ENCODE measurements around the gene PYM1.
A peak's percentile ranks its signal among the peaks of the same experiment; 100 is the strongest.

The PYM1 gene

DNA sequence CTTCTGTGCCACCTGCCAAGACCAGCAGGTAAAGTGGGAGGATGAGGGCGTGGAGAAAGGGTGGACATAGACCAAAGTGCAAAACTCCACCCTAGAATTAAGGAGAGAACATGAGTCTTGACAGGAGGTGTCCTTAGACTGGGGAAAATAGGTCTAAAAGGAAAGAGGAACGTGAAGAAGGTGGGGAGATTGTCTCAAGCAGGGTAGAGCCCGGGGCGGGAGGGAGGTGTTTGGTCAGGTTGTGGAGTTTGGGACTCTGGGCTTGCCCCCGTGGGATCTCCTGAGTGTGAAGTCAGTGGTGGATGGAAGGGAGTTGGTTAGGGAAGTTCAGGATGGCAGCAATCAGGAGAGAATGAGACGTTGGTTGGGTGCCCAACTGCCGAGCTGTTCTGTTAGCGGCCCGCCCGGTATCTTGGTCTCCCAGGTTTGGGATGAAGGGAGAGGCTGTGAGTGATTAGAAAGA, 3.7 kb upstream of the PYM1 start:
- TF ChIP-seq, protein P1, sequence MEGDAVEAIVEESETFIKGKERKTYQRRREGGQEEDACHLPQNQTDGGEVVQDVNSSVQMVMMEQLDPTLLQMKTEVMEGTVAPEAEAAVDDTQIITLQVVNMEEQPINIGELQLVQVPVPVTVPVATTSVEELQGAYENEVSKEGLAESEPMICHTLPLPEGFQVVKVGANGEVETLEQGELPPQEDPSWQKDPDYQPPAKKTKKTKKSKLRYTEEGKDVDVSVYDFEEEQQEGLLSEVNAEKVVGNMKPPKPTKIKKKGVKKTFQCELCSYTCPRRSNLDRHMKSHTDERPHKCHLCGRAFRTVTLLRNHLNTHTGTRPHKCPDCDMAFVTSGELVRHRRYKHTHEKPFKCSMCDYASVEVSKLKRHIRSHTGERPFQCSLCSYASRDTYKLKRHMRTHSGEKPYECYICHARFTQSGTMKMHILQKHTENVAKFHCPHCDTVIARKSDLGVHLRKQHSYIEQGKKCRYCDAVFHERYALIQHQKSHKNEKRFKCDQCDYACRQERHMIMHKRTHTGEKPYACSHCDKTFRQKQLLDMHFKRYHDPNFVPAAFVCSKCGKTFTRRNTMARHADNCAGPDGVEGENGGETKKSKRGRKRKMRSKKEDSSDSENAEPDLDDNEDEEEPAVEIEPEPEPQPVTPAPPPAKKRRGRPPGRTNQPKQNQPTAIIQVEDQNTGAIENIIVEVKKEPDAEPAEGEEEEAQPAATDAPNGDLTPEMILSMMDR (conservative IDR thresholded peaks at IDR 0.05; ENCODE audit: low read length) = no peak
- no peak for TF ChIP-seq EZH2phosphoT487 (IDR thresholded peaks at IDR 0.05; ENCODE audit: borderline replicate concordance)
- Histone ChIP-seq H3K9me2 (replicated peaks; ENCODE audit: low read depth, low read length) (no peaks in the 10 kb centered on the region), H3K4me1 (ENCODE audit: insufficient read depth, low read length, poor library complexity, severe bottlenecking) (peaks cover 49% of the 10 kb centered on the region), H3K4me3 (ENCODE audit: low read length, poor library complexity, severe bottlenecking) (peak overlapping the region; percentile 84), H3F3A (ENCODE audit: low read depth) (peaks cover 22% of the 10 kb centered on the region), H3K9me3 (ENCODE audit: insufficient read depth, low read depth, low read length) (no peaks in the 10 kb centered on the region), H3K27me3 (ENCODE audit: insufficient read depth, low read length, poor library complexity, severe bottlenecking) (no peaks in the 10 kb centered on the region), H2AFZ (ENCODE audit: low read length) (peak overlapping the region; percentile 41), H3K9ac (ENCODE audit: low read depth, low read length, poor library complexity, severe bottlenecking) (peak overlapping the region; percentile 98), H3K36me3 (ENCODE audit: insufficient read depth, low read length) (no peaks in the 10 kb centered on the region), H3K4me2 (ENCODE audit: low read depth, low read length, poor library complexity, severe bottlenecking) (peak overlapping the region; percentile 96), H4K20me1 (ENCODE audit: insufficient read depth, low read length, poor library complexity, severe bottlenecking) (peaks cover 5% of the 10 kb centered on the region), H3K79me2 (ENCODE audit: insufficient read depth, low read length) (peaks cover 57% of the 10 kb centered on the region)

DNA sequence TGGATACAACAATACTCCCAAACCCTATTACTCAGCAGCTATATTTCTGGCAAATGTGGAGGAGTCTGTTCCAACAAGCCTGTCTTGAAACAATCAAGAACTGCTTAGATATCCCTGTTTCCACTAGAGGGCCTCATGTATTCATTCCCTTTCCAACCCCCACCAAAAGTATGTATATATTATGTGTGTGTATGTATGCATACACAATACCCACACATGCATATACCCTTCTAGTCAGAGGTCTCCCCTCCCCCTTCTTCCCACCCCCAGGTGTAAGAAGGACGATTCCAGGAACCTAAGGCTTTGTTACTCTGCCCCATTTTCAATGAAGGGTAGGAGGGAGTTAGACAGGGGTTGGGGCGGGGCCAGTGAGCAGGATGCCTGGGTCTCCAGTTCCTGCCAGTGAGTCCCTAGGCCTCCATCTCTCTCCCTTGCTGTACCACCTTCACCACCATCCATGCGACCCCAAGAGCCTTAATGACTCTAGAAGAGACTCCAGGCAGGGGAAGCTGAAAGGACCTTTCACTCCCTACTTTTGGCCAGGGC, 3.1 kb upstream of the PYM1 start, which contains the start of gene DGKA:
DGKA (plus strand) TSS at position 392 of the 546 bp plus-strand sequence. CDS start 5,342 bp downstream, outside the sequence.
- Histone ChIP-seq H3K4me1 (ENCODE audit: insufficient read depth, low read length, poor library complexity, severe bottlenecking) (peaks cover 54% of the 10 kb centered on the region), H3K9me3 (ENCODE audit: insufficient read depth, low read depth, low read length) (no peaks in the 10 kb centered on the region), H4K20me1 (ENCODE audit: insufficient read depth, low read length, poor library complexity, severe bottlenecking) (peaks cover 5% of the 10 kb centered on the region), H3K79me2 (ENCODE audit: insufficient read depth, low read length) (peaks cover 62% of the 10 kb centered on the region), H3K27me3 (ENCODE audit: insufficient read depth, low read length, poor library complexity, severe bottlenecking) (no peaks in the 10 kb centered on the region), H3K9me2 (replicated peaks; ENCODE audit: low read depth, low read length) (no peaks in the 10 kb centered on the region), H2AFZ (ENCODE audit: low read length) (peak within 1 kb of the TSS; percentile 65), H3K36me3 (ENCODE audit: insufficient read depth, low read length) (no peaks in the 10 kb centered on the region), H3K4me2 (ENCODE audit: low read depth, low read length, poor library complexity, severe bottlenecking) (peak within 1 kb of the TSS; percentile 96), H3F3A (ENCODE audit: low read depth) (peaks cover 23% of the 10 kb centered on the region), H3K9ac (ENCODE audit: low read depth, low read length, poor library complexity, severe bottlenecking) (peak within 1 kb of the TSS; percentile 98), H3K4me3 (ENCODE audit: low read length, poor library complexity, severe bottlenecking) (peak within 1 kb of the TSS; percentile 100)
- TF ChIP-seq, protein P1 (conservative IDR thresholded peaks at IDR 0.05; ENCODE audit: low read length) = peak; percentile 76
- no peak for TF ChIP-seq EZH2phosphoT487 (IDR thresholded peaks at IDR 0.05; ENCODE audit: borderline replicate concordance)

DNA sequence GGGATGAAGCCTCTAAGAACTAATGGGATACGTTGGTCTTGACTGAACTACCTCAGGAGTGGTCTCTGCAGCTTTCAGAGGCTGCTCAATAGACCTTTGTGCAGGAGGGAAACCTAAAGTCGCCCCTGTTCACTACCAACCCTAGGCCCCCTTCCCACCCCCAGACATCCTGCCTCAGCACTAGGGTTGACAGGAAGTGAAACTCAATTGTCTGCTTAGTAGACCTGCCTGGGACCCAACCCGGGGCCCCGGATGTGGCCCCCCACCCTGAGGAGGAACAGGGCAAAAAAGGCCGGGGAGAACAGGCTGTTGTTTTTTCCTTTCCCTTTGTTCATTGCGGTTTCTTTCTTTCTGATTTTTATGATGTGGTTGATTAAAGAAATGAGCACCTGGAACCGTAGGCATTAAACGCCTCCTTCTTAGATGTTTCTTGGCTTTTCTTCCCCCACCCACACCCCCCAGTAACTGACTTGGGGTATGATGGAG, 1.7 kb upstream of the PYM1 start:
- peak overlapping the region; percentile 96 for H3K4me2 ChIP-seq (ENCODE audit: low read depth, low read length, poor library complexity, severe bottlenecking)
- H3K4me3 ChIP-seq (ENCODE audit: low read length, poor library complexity, severe bottlenecking) = peak overlapping the region; percentile 100

More for the DNA sequence above, 1.7 kb upstream of the PYM1 start:
- peak overlapping the region; percentile 98 for H3K9ac ChIP-seq (ENCODE audit: low read depth, low read length, poor library complexity, severe bottlenecking)
- H2AFZ ChIP-seq (ENCODE audit: low read length) = no peak overlapping the region
- peaks cover 9% of the 10 kb centered on the region for H4K20me1 ChIP-seq (ENCODE audit: insufficient read depth, low read length, poor library complexity, severe bottlenecking)
- TF ChIP-seq, protein P1 (conservative IDR thresholded peaks at IDR 0.05; ENCODE audit: low read length) = no peak
- no peaks in the 10 kb centered on the region for H3K36me3 ChIP-seq (ENCODE audit: insufficient read depth, low read length)
- H3K27me3 ChIP-seq (ENCODE audit: insufficient read depth, low read length, poor library complexity, severe bottlenecking) = no peaks in the 10 kb centered on the region
- H3K9me3 ChIP-seq (ENCODE audit: insufficient read depth, low read depth, low read length) = no peaks in the 10 kb centered on the region
- H3K79me2 ChIP-seq (ENCODE audit: insufficient read depth, low read length) = peaks cover 71% of the 10 kb centered on the region
- no peaks in the 10 kb centered on the region for H3K9me2 ChIP-seq (replicated peaks; ENCODE audit: low read depth, low read length)
- peaks cover 63% of the 10 kb centered on the region for H3K4me1 ChIP-seq (ENCODE audit: insufficient read depth, low read length, poor library complexity, severe bottlenecking)
- H3F3A ChIP-seq (ENCODE audit: low read depth) = peaks cover 23% of the 10 kb centered on the region
